Panc1 (cell line): ENCODE results near the gene PRPH.
"Not testable (repeated sequence)": the region's sequence is repeated elsewhere in the genome, so short reads cannot be mapped to it uniquely, and the experiment has no call there.

Source experiments
- CTCF ChIP-seq: fragments of 450-650 bp; IDR thresholded peaks from 2 replicates; pipeline ENCODE4 v1.5.1; 2017; ENCODE audit warnings: mild to moderate bottlenecking
- POLR2AphosphoS5 ChIP-seq: IDR thresholded peaks from 2 replicates; pipeline ENCODE4 v1.6.1; 2012; ENCODE audit warnings: mild to moderate bottlenecking, low read depth, low read length, moderate library complexity
- SIN3A ChIP-seq: IDR thresholded peaks from 2 replicates; pipeline ENCODE4 v1.6.1; 2012; ENCODE audit warnings: low read depth, mild to moderate bottlenecking, low read length, moderate library complexity, borderline replicate concordance; ENCODE audit not compliant: insufficient read depth

GRCh38 chr12:49257508-49258184, 37.3 kb upstream of the PRPH start:
- TF ChIP-seq CTCF, POLR2AphosphoS5, SIN3A: not testable (repeated sequence)
